ENCODE results near the gene SCCPDH.

SCCPDH gene

GRCh38 chr1:246775531-246776385, 51.5 kb downstream of the SCCPDH start:
- Histone ChIP-seq H3K36me3 (ENCODE audit: control insufficient read depth in 1 of 2, insufficient read depth in 2 of 2, low read length in 2 of 2) (peaks cover 25 to 26% of the 10 kb centered on the region in 2 donors), H3K4me1 (ENCODE audit: control insufficient read depth in 1 of 2, insufficient read depth in 2 of 2, low read length in 2 of 2) (no peaks in the 10 kb centered on the region), H3K27me3 (ENCODE audit: low read depth, low read length) (no peaks in the 10 kb centered on the region), H3K9me3 (ENCODE audit: control insufficient read depth in 1 of 2, low read length in 2 of 2) (no peaks in the 10 kb centered on the region), H3K27ac (ENCODE audit: low read length) (no peak overlapping the region), H3K4me3 (ENCODE audit: low read depth in 1 of 2, low read length in 2 of 2) (no peak overlapping the region)

- Histone ChIP-seq H3K27me3 (ENCODE audit: low read depth, low read length) (no peaks in the 10 kb centered on the region), H3K9me3 (ENCODE audit: control insufficient read depth in 1 of 2, low read length in 2 of 2) (no peaks in the 10 kb centered on the region), H3K4me1 (ENCODE audit: control insufficient read depth in 1 of 2, insufficient read depth in 2 of 2, low read length in 2 of 2) (no peaks in the 10 kb centered on the region), H3K27ac (ENCODE audit: low read length) (no peak overlapping the region), H3K4me3 (ENCODE audit: low read depth in 1 of 2, low read length in 2 of 2) (no peak overlapping the region), H3K36me3 (ENCODE audit: control insufficient read depth in 1 of 2, insufficient read depth in 2 of 2, low read length in 2 of 2) (peaks cover 26 to 32% of the 10 kb centered on the region in 2 donors)
Measured at GRCh38 chr1:246776923-246777322, 52.7 kb downstream of the SCCPDH start.

- Histone ChIP-seq H3K4me1 (ENCODE audit: control insufficient read depth in 1 of 2, insufficient read depth in 2 of 2, low read length in 2 of 2) (no peaks in the 10 kb centered on the region), H3K36me3 (ENCODE audit: control insufficient read depth in 1 of 2, insufficient read depth in 2 of 2, low read length in 2 of 2) (peaks cover 16 to 32% of the 10 kb centered on the region in 2 donors), H3K4me3 (ENCODE audit: low read depth in 1 of 2, low read length in 2 of 2) (no peak overlapping the region), H3K27me3 (ENCODE audit: low read depth, low read length) (no peaks in the 10 kb centered on the region), H3K27ac (ENCODE audit: low read length) (no peak overlapping the region), H3K9me3 (ENCODE audit: control insufficient read depth in 1 of 2, low read length in 2 of 2) (no peaks in the 10 kb centered on the region)
Measured at GRCh38 chr1:246778663-246779062, 54.5 kb downstream of the SCCPDH start.

GRCh38 chr1:246779561-246780175, 55.5 kb downstream of the SCCPDH start:
- H3K4me1 ChIP-seq (ENCODE audit: control insufficient read depth in 1 of 2, insufficient read depth in 2 of 2, low read length in 2 of 2): no peaks in the 10 kb centered on the region
- H3K27ac ChIP-seq (ENCODE audit: low read length): no peak overlapping the region
- H3K27me3 ChIP-seq (ENCODE audit: low read depth, low read length): no peaks in the 10 kb centered on the region
- H3K9me3 ChIP-seq (ENCODE audit: control insufficient read depth in 1 of 2, low read length in 2 of 2): no peaks in the 10 kb centered on the region
- peaks cover 15 to 32% of the 10 kb centered on the region in 2 donors for H3K36me3 ChIP-seq (ENCODE audit: control insufficient read depth in 1 of 2, insufficient read depth in 2 of 2, low read length in 2 of 2)
- no peak overlapping the region for H3K4me3 ChIP-seq (ENCODE audit: low read depth in 1 of 2, low read length in 2 of 2)

GRCh38 chr1:246780264-246780663, 56.1 kb downstream of the SCCPDH start:
- Histone ChIP-seq H3K27ac (ENCODE audit: low read length) (no peak overlapping the region), H3K36me3 (ENCODE audit: control insufficient read depth in 1 of 2, insufficient read depth in 2 of 2, low read length in 2 of 2) (peaks cover 15 to 32% of the 10 kb centered on the region in 2 donors), H3K27me3 (ENCODE audit: low read depth, low read length) (no peaks in the 10 kb centered on the region)

GRCh38 chr1:246781212-246781611, 57.0 kb downstream of the SCCPDH start:
- H3K36me3 ChIP-seq (ENCODE audit: control insufficient read depth in 1 of 2, insufficient read depth in 2 of 2, low read length in 2 of 2): peaks cover 10 to 26% of the 10 kb centered on the region in 2 donors

More at GRCh38 chr1:246780264-246780663, 56.1 kb downstream of the SCCPDH start:
- no peak overlapping the region for H3K4me3 ChIP-seq (ENCODE audit: low read depth in 1 of 2, low read length in 2 of 2)
- H3K9me3 ChIP-seq (ENCODE audit: control insufficient read depth in 1 of 2, low read length in 2 of 2): no peaks in the 10 kb centered on the region
- H3K4me1 ChIP-seq (ENCODE audit: control insufficient read depth in 1 of 2, insufficient read depth in 2 of 2, low read length in 2 of 2): no peaks in the 10 kb centered on the region

GRCh38 chr1:246782120-246782900, 58.1 kb downstream of the SCCPDH start:
- Histone ChIP-seq H3K27ac (ENCODE audit: low read length) (no peak overlapping the region), H3K36me3 (ENCODE audit: control insufficient read depth in 1 of 2, insufficient read depth in 2 of 2, low read length in 2 of 2) (peaks cover 0 to 15% of the 10 kb centered on the region in 2 donors), H3K9me3 (ENCODE audit: control insufficient read depth in 1 of 2, low read length in 2 of 2) (no peaks in the 10 kb centered on the region), H3K4me3 (ENCODE audit: low read depth in 1 of 2, low read length in 2 of 2) (no peak overlapping the region), H3K27me3 (ENCODE audit: low read depth, low read length) (no peaks in the 10 kb centered on the region), H3K4me1 (ENCODE audit: control insufficient read depth in 1 of 2, insufficient read depth in 2 of 2, low read length in 2 of 2) (no peaks in the 10 kb centered on the region)

More at GRCh38 chr1:246781212-246781611, 57.0 kb downstream of the SCCPDH start:
- Histone ChIP-seq H3K27me3 (ENCODE audit: low read depth, low read length) (no peaks in the 10 kb centered on the region), H3K27ac (ENCODE audit: low read length) (no peak overlapping the region), H3K9me3 (ENCODE audit: control insufficient read depth in 1 of 2, low read length in 2 of 2) (no peaks in the 10 kb centered on the region), H3K4me1 (ENCODE audit: control insufficient read depth in 1 of 2, insufficient read depth in 2 of 2, low read length in 2 of 2) (no peaks in the 10 kb centered on the region), H3K4me3 (ENCODE audit: low read depth in 1 of 2, low read length in 2 of 2) (no peak overlapping the region)

GRCh38 chr1:246784621-246785493, 60.6 kb downstream of the SCCPDH start:
- H3K4me3 ChIP-seq (ENCODE audit: low read depth in 1 of 2, low read length in 2 of 2): peak overlapping the region in 1 of 2 donors; percentile 27
- no peaks in the 10 kb centered on the region for H3K9me3 ChIP-seq (ENCODE audit: control insufficient read depth in 1 of 2, low read length in 2 of 2)
- peaks cover 0 to 8% of the 10 kb centered on the region in 2 donors for H3K36me3 ChIP-seq (ENCODE audit: control insufficient read depth in 1 of 2, insufficient read depth in 2 of 2, low read length in 2 of 2)
- H3K4me1 ChIP-seq (ENCODE audit: control insufficient read depth in 1 of 2, insufficient read depth in 2 of 2, low read length in 2 of 2): no peaks in the 10 kb centered on the region
- H3K27me3 ChIP-seq (ENCODE audit: low read depth, low read length): no peaks in the 10 kb centered on the region
- no peak overlapping the region for H3K27ac ChIP-seq (ENCODE audit: low read length)

- no peaks in the 10 kb centered on the region for H3K9me3 ChIP-seq (ENCODE audit: control insufficient read depth in 1 of 2, low read length in 2 of 2)
- H3K27ac ChIP-seq (ENCODE audit: low read length): no peak overlapping the region
- peaks cover 0 to 8% of the 10 kb centered on the region in 2 donors for H3K36me3 ChIP-seq (ENCODE audit: control insufficient read depth in 1 of 2, insufficient read depth in 2 of 2, low read length in 2 of 2)
- no peaks in the 10 kb centered on the region for H3K27me3 ChIP-seq (ENCODE audit: low read depth, low read length)
- no peaks in the 10 kb centered on the region for H3K4me1 ChIP-seq (ENCODE audit: control insufficient read depth in 1 of 2, insufficient read depth in 2 of 2, low read length in 2 of 2)
- no peak overlapping the region for H3K4me3 ChIP-seq (ENCODE audit: low read depth in 1 of 2, low read length in 2 of 2)
Measured at GRCh38 chr1:246785494-246786111, 61.4 kb downstream of the SCCPDH start.

- Histone ChIP-seq H3K9me3 (ENCODE audit: control insufficient read depth in 1 of 2, low read length in 2 of 2) (no peaks in the 10 kb centered on the region), H3K36me3 (ENCODE audit: control insufficient read depth in 1 of 2, insufficient read depth in 2 of 2, low read length in 2 of 2) (no peaks in the 10 kb centered on the region), H3K27ac (ENCODE audit: low read length) (no peak overlapping the region), H3K4me1 (ENCODE audit: control insufficient read depth in 1 of 2, insufficient read depth in 2 of 2, low read length in 2 of 2) (no peaks in the 10 kb centered on the region), H3K27me3 (ENCODE audit: low read depth, low read length) (no peaks in the 10 kb centered on the region), H3K4me3 (ENCODE audit: low read depth in 1 of 2, low read length in 2 of 2) (no peak overlapping the region)
Measured at GRCh38 chr1:246786606-246787238, 62.5 kb downstream of the SCCPDH start.

All from muscle layer of duodenum (tissue), 2 donors.